H1 (cell line): ENCODE data around the gene PRRG4. TPM values are rescaled to one million over a fixed set of nuclear protein-coding genes. Genes with fewer than 3 reads are reported as not detected.

Experiments used
- BACH1 ChIP-seq: IDR thresholded peaks from 2 replicates; pipeline ENCODE4 v1.6.1; 2012; ENCODE audit warnings: low read length, improper control_type of control experiment
- CEBPB ChIP-seq: IDR thresholded peaks from 2 replicates; pipeline ENCODE4 v1.6.1; 2012; ENCODE audit warnings: low read depth, low read length
- CTBP2 ChIP-seq: IDR thresholded peaks from 2 replicates; pipeline ENCODE4 v1.7.0; 2011; ENCODE audit warnings: borderline replicate concordance, mild to moderate bottlenecking, moderate library complexity, mixed read lengths, low read length; ENCODE audit not compliant: insufficient read depth, insufficient read length
- EP300 ChIP-seq, 2 experiments: IDR thresholded peaks; 1 replicate in 1 of 2; 2 replicates in 1 of 2; pipeline ENCODE4 v1.6.1; 2011 to 2012; ENCODE audit warnings: low read depth in 2 of 2, low read length in 2 of 2, mild to moderate bottlenecking in 2 of 2, borderline replicate concordance in 1 of 2, inconsistent platforms in 1 of 2, moderate library complexity in 1 of 2
- KDM4A ChIP-seq: IDR thresholded peaks from one replicate; pipeline ENCODE4 v1.7.1; 2012; ENCODE audit warnings: low read depth, mild to moderate bottlenecking, moderate library complexity, low read length, inconsistent platforms; ENCODE audit not compliant: severe bottlenecking
- RFX5 ChIP-seq: IDR thresholded peaks from 2 replicates; pipeline ENCODE4 v1.6.1; 2011; ENCODE audit warnings: low read depth, low read length, improper control_type of control experiment, borderline replicate concordance
- SP1 ChIP-seq: IDR thresholded peaks from 2 replicates; pipeline ENCODE4 v1.6.1; 2011; ENCODE audit warnings: low read depth, low read length
- SUZ12 ChIP-seq: fragments of 200-600 bp; sonication (generic); IDR thresholded peaks from 2 replicates; pipeline ENCODE4 v1.6.1; 2012; ENCODE audit warnings: mild to moderate bottlenecking, inconsistent platforms, low read length, moderate library complexity, mixed read lengths
- TBP ChIP-seq: IDR thresholded peaks from 2 replicates; pipeline ENCODE4 v1.6.1; 2011; ENCODE audit warnings: low read depth, low read length, improper control_type of control experiment
- YY1 ChIP-seq: IDR thresholded peaks from 2 replicates; pipeline ENCODE4 v1.6.1; 2011; ENCODE audit warnings: low read depth, mild to moderate bottlenecking, low read length
- polyA plus RNA-seq, 7 experiments: library from polyadenylated mRNA; depleted of rRNA in 3 of 7; stranded (reverse) in 5 of 7; unstranded in 2 of 7; fragments of >200 nt in 5 of 7; fragments of 200-250 nt in 2 of 7; gene quantifications; 1 replicate in 5 of 7; 2 replicates in 1 of 7; 4 replicates in 1 of 7; pipeline versions ENCODE4 v1.2.1 to v1.2.3, GENCODE V29; 2011 to 2013; ENCODE audit warnings: missing spikeins in 2 of 7, mixed read lengths in 2 of 7
- total RNA-seq: library from RNA; stranded (reverse); fragmentation: NEBNext Ultra II Directional; extraction: Animal tissue kit (Norgen Biotek cat#: 25700); gene quantifications from 2 replicates; pipeline ENCODE4 v1.2.1, GENCODE V29; 2021
- TF ChIP-seq, protein P1 (sequence below): fragments of 300-600 bp; sonication (generic); IDR thresholded peaks from 2 replicates; pipeline ENCODE4 v1.7.1; 2012; ENCODE audit warnings: low read length, moderate library complexity, mild to moderate bottlenecking, inconsistent platforms; ENCODE audit not compliant: insufficient replicate concordance
- TF ChIP-seq, protein P2 (sequence below): IDR thresholded peaks from 2 replicates; pipeline ENCODE4 v1.6.1; 2012; ENCODE audit warnings: inconsistent platforms

Gene PRRG4
- total and polyA plus RNA-seq, 2 of the 8 experiments (the other 6 are each of a cell fraction or from before 2014, with no cell fraction given), result 0.65 to 1.7 TPM

DNA sequence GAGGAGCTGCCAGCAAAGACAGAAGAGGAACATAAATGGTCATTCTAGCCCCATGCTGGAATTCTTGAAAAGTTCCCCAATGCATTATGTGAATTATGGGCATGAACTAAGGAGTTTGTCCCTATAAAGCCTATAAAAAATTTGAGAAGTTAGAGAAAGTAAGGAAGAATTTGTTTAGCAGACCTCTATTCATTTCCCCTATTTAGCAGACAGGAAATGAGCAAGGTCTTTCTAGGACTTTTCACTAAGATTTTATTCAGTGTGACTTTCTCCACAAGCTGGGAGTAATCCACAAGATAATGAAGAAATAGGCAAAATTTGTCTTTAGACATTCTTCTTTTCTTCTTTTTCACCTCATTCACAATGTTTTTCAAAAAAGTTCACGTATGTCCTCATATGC is 20.0 kb downstream of the PRRG4 start (continued):
- TF ChIP-seq, protein P1, sequence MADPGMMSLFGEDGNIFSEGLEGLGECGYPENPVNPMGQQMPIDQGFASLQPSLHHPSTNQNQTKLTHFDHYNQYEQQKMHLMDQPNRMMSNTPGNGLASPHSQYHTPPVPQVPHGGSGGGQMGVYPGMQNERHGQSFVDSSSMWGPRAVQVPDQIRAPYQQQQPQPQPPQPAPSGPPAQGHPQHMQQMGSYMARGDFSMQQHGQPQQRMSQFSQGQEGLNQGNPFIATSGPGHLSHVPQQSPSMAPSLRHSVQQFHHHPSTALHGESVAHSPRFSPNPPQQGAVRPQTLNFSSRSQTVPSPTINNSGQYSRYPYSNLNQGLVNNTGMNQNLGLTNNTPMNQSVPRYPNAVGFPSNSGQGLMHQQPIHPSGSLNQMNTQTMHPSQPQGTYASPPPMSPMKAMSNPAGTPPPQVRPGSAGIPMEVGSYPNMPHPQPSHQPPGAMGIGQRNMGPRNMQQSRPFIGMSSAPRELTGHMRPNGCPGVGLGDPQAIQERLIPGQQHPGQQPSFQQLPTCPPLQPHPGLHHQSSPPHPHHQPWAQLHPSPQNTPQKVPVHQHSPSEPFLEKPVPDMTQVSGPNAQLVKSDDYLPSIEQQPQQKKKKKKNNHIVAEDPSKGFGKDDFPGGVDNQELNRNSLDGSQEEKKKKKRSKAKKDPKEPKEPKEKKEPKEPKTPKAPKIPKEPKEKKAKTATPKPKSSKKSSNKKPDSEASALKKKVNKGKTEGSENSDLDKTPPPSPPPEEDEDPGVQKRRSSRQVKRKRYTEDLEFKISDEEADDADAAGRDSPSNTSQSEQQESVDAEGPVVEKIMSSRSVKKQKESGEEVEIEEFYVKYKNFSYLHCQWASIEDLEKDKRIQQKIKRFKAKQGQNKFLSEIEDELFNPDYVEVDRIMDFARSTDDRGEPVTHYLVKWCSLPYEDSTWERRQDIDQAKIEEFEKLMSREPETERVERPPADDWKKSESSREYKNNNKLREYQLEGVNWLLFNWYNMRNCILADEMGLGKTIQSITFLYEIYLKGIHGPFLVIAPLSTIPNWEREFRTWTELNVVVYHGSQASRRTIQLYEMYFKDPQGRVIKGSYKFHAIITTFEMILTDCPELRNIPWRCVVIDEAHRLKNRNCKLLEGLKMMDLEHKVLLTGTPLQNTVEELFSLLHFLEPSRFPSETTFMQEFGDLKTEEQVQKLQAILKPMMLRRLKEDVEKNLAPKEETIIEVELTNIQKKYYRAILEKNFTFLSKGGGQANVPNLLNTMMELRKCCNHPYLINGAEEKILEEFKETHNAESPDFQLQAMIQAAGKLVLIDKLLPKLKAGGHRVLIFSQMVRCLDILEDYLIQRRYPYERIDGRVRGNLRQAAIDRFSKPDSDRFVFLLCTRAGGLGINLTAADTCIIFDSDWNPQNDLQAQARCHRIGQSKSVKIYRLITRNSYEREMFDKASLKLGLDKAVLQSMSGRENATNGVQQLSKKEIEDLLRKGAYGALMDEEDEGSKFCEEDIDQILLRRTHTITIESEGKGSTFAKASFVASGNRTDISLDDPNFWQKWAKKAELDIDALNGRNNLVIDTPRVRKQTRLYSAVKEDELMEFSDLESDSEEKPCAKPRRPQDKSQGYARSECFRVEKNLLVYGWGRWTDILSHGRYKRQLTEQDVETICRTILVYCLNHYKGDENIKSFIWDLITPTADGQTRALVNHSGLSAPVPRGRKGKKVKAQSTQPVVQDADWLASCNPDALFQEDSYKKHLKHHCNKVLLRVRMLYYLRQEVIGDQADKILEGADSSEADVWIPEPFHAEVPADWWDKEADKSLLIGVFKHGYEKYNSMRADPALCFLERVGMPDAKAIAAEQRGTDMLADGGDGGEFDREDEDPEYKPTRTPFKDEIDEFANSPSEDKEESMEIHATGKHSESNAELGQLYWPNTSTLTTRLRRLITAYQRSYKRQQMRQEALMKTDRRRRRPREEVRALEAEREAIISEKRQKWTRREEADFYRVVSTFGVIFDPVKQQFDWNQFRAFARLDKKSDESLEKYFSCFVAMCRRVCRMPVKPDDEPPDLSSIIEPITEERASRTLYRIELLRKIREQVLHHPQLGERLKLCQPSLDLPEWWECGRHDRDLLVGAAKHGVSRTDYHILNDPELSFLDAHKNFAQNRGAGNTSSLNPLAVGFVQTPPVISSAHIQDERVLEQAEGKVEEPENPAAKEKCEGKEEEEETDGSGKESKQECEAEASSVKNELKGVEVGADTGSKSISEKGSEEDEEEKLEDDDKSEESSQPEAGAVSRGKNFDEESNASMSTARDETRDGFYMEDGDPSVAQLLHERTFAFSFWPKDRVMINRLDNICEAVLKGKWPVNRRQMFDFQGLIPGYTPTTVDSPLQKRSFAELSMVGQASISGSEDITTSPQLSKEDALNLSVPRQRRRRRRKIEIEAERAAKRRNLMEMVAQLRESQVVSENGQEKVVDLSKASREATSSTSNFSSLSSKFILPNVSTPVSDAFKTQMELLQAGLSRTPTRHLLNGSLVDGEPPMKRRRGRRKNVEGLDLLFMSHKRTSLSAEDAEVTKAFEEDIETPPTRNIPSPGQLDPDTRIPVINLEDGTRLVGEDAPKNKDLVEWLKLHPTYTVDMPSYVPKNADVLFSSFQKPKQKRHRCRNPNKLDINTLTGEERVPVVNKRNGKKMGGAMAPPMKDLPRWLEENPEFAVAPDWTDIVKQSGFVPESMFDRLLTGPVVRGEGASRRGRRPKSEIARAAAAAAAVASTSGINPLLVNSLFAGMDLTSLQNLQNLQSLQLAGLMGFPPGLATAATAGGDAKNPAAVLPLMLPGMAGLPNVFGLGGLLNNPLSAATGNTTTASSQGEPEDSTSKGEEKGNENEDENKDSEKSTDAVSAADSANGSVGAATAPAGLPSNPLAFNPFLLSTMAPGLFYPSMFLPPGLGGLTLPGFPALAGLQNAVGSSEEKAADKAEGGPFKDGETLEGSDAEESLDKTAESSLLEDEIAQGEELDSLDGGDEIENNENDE, result no peak
- TF ChIP-seq SUZ12, result no peak
- no peak for TF ChIP-seq RFX5
- TF ChIP-seq YY1, result no peak
- TF ChIP-seq CTBP2, result no peak
- TF ChIP-seq SP1, result no peak
- no peak for TF ChIP-seq TBP
- TF ChIP-seq CEBPB, result no peak
- TF ChIP-seq EP300 (IDR thresholded peaks at IDR 0.05; ENCODE audit: borderline replicate concordance in 1 of 2, low read depth in 2 of 2, low read length in 2 of 2), result no peak
- TF ChIP-seq KDM4A, result no peak
- TF ChIP-seq BACH1, result no peak
- TF ChIP-seq, protein P2, sequence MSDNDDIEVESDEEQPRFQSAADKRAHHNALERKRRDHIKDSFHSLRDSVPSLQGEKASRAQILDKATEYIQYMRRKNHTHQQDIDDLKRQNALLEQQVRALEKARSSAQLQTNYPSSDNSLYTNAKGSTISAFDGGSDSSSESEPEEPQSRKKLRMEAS, result no peak
- TF ChIP-seq, all 59 proteins: peak for 0
